Neural progenitor cell (in vitro differentiated cells): ENCODE data around the gene LRRC25. TPM values are rescaled to one million over a fixed set of nuclear protein-coding genes. Genes with fewer than 3 reads are reported as not detected.

Experiments used
- DNase-seq: peaks from one replicate; pipeline ENCODE4 v3.0.0-alpha.2; 2016; ENCODE audit warnings: low spot score
- H2AFZ ChIP-seq: fragments of 200-600 bp; sonication (generic); replicated peaks from 2 replicates; pipeline ENCODE4 v1.6.1; 2016; ENCODE audit warnings: antibody characterized with exemption
- H3F3A ChIP-seq: fragments of 200-600 bp; sonication (generic); 2 replicates; pipeline ENCODE4 v1.6.1; 2016; ENCODE audit warnings: antibody characterized with exemption, low read depth
- H3K27ac ChIP-seq: fragments of 200-600 bp; sonication (generic); 2 replicates; pipeline ENCODE4 v1.5.1; 2016; ENCODE audit warnings: mild to moderate bottlenecking
- H3K27me3 ChIP-seq: fragments of 200-600 bp; sonication (generic); 2 replicates; pipeline ENCODE4 v1.6.1; 2016; ENCODE audit warnings: mild to moderate bottlenecking, moderate library complexity
- H3K36me3 ChIP-seq: fragments of 200-600 bp; sonication (generic); 2 replicates; pipeline ENCODE4 v1.5.1; 2016
- H3K4me1 ChIP-seq: fragments of 200-600 bp; sonication (generic); 2 replicates; pipeline ENCODE4 v1.6.1; 2016; ENCODE audit warnings: mixed run types
- H3K4me2 ChIP-seq: fragments of 200-600 bp; sonication (generic); 2 replicates; pipeline ENCODE4 v1.6.1; 2016
- H3K4me3 ChIP-seq: fragments of 200-600 bp; sonication (generic); 2 replicates; pipeline ENCODE4 v1.5.1; 2016
- H3K79me2 ChIP-seq: fragments of 200-600 bp; sonication (generic); 2 replicates; pipeline ENCODE4 v1.6.1; 2016; ENCODE audit warnings: low read depth
- H3K9ac ChIP-seq: fragments of 200-600 bp; sonication (generic); 2 replicates; pipeline ENCODE4 v1.6.1; 2016
- H3K9me3 ChIP-seq: fragments of 200-600 bp; sonication (generic); 2 replicates; pipeline ENCODE4 v1.5.1; 2016; ENCODE audit warnings: low read depth
- H4K20me1 ChIP-seq: fragments of 200-600 bp; sonication (generic); 2 replicates; pipeline ENCODE4 v1.6.1; 2016; ENCODE audit warnings: low read depth
- H3K27ac Mint-ChIP-seq: 3 replicates; pipeline ENCODE4 v1.8.0; 2021; ENCODE audit warnings: mixed read lengths
- H3K27me3 Mint-ChIP-seq: 2 replicates; pipeline ENCODE4 v1.8.0; 2022; ENCODE audit warnings: low read depth, mild to moderate bottlenecking, inconsistent platforms, moderate library complexity, mixed read lengths; ENCODE audit not compliant: insufficient read depth
- H3K36me3 Mint-ChIP-seq: 3 replicates; pipeline ENCODE4 v1.8.0; 2021; ENCODE audit warnings: mixed read lengths
- H3K4me1 Mint-ChIP-seq: 3 replicates; pipeline ENCODE4 v1.8.0; 2021; ENCODE audit warnings: mixed read lengths
- H3K4me3 Mint-ChIP-seq: 3 replicates; pipeline ENCODE4 v1.8.0; 2021; ENCODE audit warnings: mild to moderate bottlenecking, moderate library complexity, mixed read lengths
- H3K9me3 Mint-ChIP-seq: 3 replicates; pipeline ENCODE4 v1.8.0; 2020; ENCODE audit warnings: mixed read lengths
- CTCF ChIP-seq: fragments of 200-600 bp; sonication (generic); IDR thresholded peaks from 2 replicates; pipeline ENCODE4 v1.5.1; 2017; ENCODE audit warnings: antibody characterized with exemption, mild to moderate bottlenecking
- EZH2 ChIP-seq: fragments of 200-600 bp; sonication (generic); IDR thresholded peaks from 2 replicates; pipeline ENCODE4 v1.6.1; 2017; ENCODE audit warnings: antibody characterized with exemption, mild to moderate bottlenecking, moderate library complexity
- EZH2phosphoT487 ChIP-seq: fragments of 200-600 bp; sonication (generic); IDR thresholded peaks from 2 replicates; pipeline ENCODE4 v1.6.1; 2017; ENCODE audit warnings: antibody characterized with exemption
- total RNA-seq: library from RNA; depleted of rRNA; stranded (reverse); fragments of >200 nt; gene quantifications from 2 replicates; pipeline ENCODE4 v1.2.3, GENCODE V29; 2015; ENCODE audit warnings: low replicate concordance

Gene LRRC25
- total RNA-seq, 1 donor from 2014 or later: not detected

- no peak overlapping the region for H3K4me2 ChIP-seq
Observed at GRCh38 chr19:18380843-18381242, 16.6 kb downstream of the LRRC25 start.

GRCh38 chr19:18379803-18380747 lies 17.3 kb downstream of the LRRC25 start:
- Histone ChIP-seq H3K4me1 (no peaks in the 10 kb centered on the region), H3K4me2 (no peak overlapping the region), H3K27ac (no peak overlapping the region), H3K27me3 (no peaks in the 10 kb centered on the region), H3K36me3 (no peaks in the 10 kb centered on the region), H3F3A (peaks cover 6% of the 10 kb centered on the region), H3K4me3 (no peak overlapping the region), H4K20me1 (no peaks in the 10 kb centered on the region), H3K9ac (peak overlapping the region; percentile 10), H3K79me2 (no peaks in the 10 kb centered on the region), H2AFZ (peak overlapping the region; percentile 34), H3K9me3 (no peaks in the 10 kb centered on the region)
- H3K36me3 Mint-ChIP-seq: no peaks in the 10 kb centered on the region
- H3K4me1 Mint-ChIP-seq: peaks cover 27% of the 10 kb centered on the region
- TF ChIP-seq EZH2phosphoT487 (no peak), EZH2 (no peak), CTCF (no peak)
- H3K4me3 Mint-ChIP-seq: no peak overlapping the region
- H3K9me3 Mint-ChIP-seq: no peaks in the 10 kb centered on the region
- H3K27ac Mint-ChIP-seq: no peak overlapping the region
- H3K27me3 Mint-ChIP-seq: peaks cover 6% of the 10 kb centered on the region
- DNase-seq: no peak

More at GRCh38 chr19:18380843-18381242, 16.6 kb downstream of the LRRC25 start:
- DNase-seq: no peak
- Histone ChIP-seq H3K4me1 (no peaks in the 10 kb centered on the region), H3K36me3 (no peaks in the 10 kb centered on the region), H3K9ac (no peak overlapping the region), H3F3A (peaks cover 6% of the 10 kb centered on the region), H3K4me3 (no peak overlapping the region), H3K79me2 (no peaks in the 10 kb centered on the region), H3K27me3 (peaks cover under 1% of the 10 kb centered on the region), H4K20me1 (no peaks in the 10 kb centered on the region), H3K9me3 (no peaks in the 10 kb centered on the region), H2AFZ (no peak overlapping the region), H3K27ac (no peak overlapping the region)
- H3K36me3 Mint-ChIP-seq: no peaks in the 10 kb centered on the region
- H3K27me3 Mint-ChIP-seq: peaks cover 11% of the 10 kb centered on the region
- H3K27ac Mint-ChIP-seq: no peak overlapping the region
- peaks cover 25% of the 10 kb centered on the region for H3K4me1 Mint-ChIP-seq
- no peaks in the 10 kb centered on the region for H3K9me3 Mint-ChIP-seq
- no peak overlapping the region for H3K4me3 Mint-ChIP-seq
- TF ChIP-seq EZH2 (no peak), EZH2phosphoT487 (no peak), CTCF (no peak)

GRCh38 chr19:18377026-18377425 lies 20.4 kb downstream of the LRRC25 start:
- no peak overlapping the region for H2AFZ ChIP-seq
- Mint-ChIP-seq H3K36me3 (no peaks in the 10 kb centered on the region), H3K27ac (no peak overlapping the region), H3K4me1 (peaks cover 35% of the 10 kb centered on the region), H3K9me3 (no peaks in the 10 kb centered on the region), H3K4me3 (peak overlapping the region; percentile 15), H3K27me3 (peaks cover 5% of the 10 kb centered on the region)
- no peaks in the 10 kb centered on the region for H3K9me3 ChIP-seq
- no peak overlapping the region for H3K9ac ChIP-seq
- peaks cover 6% of the 10 kb centered on the region for H3F3A ChIP-seq
- H3K4me2 ChIP-seq: no peak overlapping the region
- no peak for DNase-seq
- peaks cover 5% of the 10 kb centered on the region for H3K4me1 ChIP-seq
- H3K27ac ChIP-seq: no peak overlapping the region
- TF ChIP-seq EZH2phosphoT487 (no peak), EZH2 (no peak), CTCF (no peak)
- H3K36me3 ChIP-seq: no peaks in the 10 kb centered on the region
- no peaks in the 10 kb centered on the region for H3K27me3 ChIP-seq
- H4K20me1 ChIP-seq: no peaks in the 10 kb centered on the region
- no peaks in the 10 kb centered on the region for H3K79me2 ChIP-seq
- H3K4me3 ChIP-seq: no peak overlapping the region
